IMR-90 (cell line): Measurements from ENCODE around the gene ZC2HC1B. TPM values are rescaled to one million over a fixed set of nuclear protein-coding genes. Genes with fewer than 3 reads are reported as not detected.
"Not testable (repeated sequence)": the region's sequence is repeated elsewhere in the genome, so short reads cannot be mapped to it uniquely, and the experiment has no call there.

Source experiments
- ATAC-seq: fragments of 200-7000 bp; cut with Tn5 transposase; 2 replicates; pipeline ENCODE4 v1.9.1; 2020; ENCODE audit warnings: low read depth, mild to moderate bottlenecking, moderate library complexity
- BruUV-seq: library from RNA; stranded (reverse); fragments of 400-500 nt; replicated peaks from 2 replicates; lab custom pipeline; 2021; lab: Mats Ljungman, UMichigan
- CTCF ChIA-PET: fragments of 300-600 bp; formaldehyde crosslinking; extraction: SDS; loops from one replicate; lab custom pipeline; 2021; ENCODE audit warnings: antibody characterized with exemption; lab: Yijun Ruan, JAX
- POLR2A ChIA-PET: fragments of 300-600 bp; sonication (Branson Sonifier 250); formaldehyde crosslinking; loops from one replicate; lab custom pipeline; 2022; ENCODE audit warnings: antibody characterized with exemption; ENCODE audit not compliant: unreplicated experiment; lab: Charles Lee
- DNase-seq: peaks from one replicate; pipeline ENCODE4 v3.0.0; 2013
- H2AFZ ChIP-seq: replicated peaks from 2 replicates; pipeline ENCODE3; 2013; ENCODE audit warnings: low read length, mild to moderate bottlenecking; ENCODE audit not compliant: poor library complexity
- H2AK5ac ChIP-seq: 2 replicates; pipeline ENCODE4 v1.6.1; 2013; ENCODE audit warnings: low read depth, low read length, inconsistent platforms
- H2AK9ac ChIP-seq: replicated peaks from 2 replicates; pipeline ENCODE3; 2013; ENCODE audit warnings: mild to moderate bottlenecking, low read depth, low read length, moderate library complexity; ENCODE audit not compliant: poor library complexity
- H2BK120ac ChIP-seq: 2 replicates; pipeline ENCODE4 v1.6.1; 2013; ENCODE audit warnings: low read depth, low read length, inconsistent platforms
- H2BK15ac ChIP-seq: 3 replicates; pipeline ENCODE4 v1.6.1; 2013; ENCODE audit warnings: low read depth, low read length, inconsistent platforms
- H2BK20ac ChIP-seq: 2 replicates; pipeline ENCODE4 v1.6.1; 2013; ENCODE audit warnings: low read depth, mild to moderate bottlenecking, inconsistent platforms, low read length, moderate library complexity
- H2BK5ac ChIP-seq: 2 replicates; pipeline ENCODE4 v1.6.1; 2013; ENCODE audit warnings: mild to moderate bottlenecking, low read depth, low read length, inconsistent platforms; ENCODE audit not compliant: poor library complexity, severe bottlenecking
- H3K14ac ChIP-seq: replicated peaks from 2 replicates; pipeline ENCODE4 v1.6.1; 2013; ENCODE audit warnings: low read depth, low read length, inconsistent platforms
- H3K18ac ChIP-seq: 2 replicates; pipeline ENCODE4 v1.6.1; 2013; ENCODE audit warnings: low read depth, low read length, control low read depth
- H3K23ac ChIP-seq: 2 replicates; pipeline ENCODE4 v1.6.1; 2013; ENCODE audit warnings: low read depth, low read length, inconsistent platforms
- H3K27ac ChIP-seq: 2 replicates; pipeline ENCODE4 v1.5.1; 2013; ENCODE audit warnings: mild to moderate bottlenecking, control low read depth, low read length; ENCODE audit not compliant: insufficient read depth
- H3K27me3 ChIP-seq: 2 replicates; pipeline ENCODE4 v1.6.1; 2013; ENCODE audit warnings: low read length; ENCODE audit not compliant: control insufficient read depth, insufficient read depth
- H3K36me3 ChIP-seq: 2 replicates; pipeline ENCODE4 v1.6.1; 2013; ENCODE audit warnings: low read length, mixed read lengths; ENCODE audit not compliant: control insufficient read depth, insufficient read depth
- H3K4ac ChIP-seq: 2 replicates; pipeline ENCODE4 v1.6.1; 2013; ENCODE audit warnings: low read depth, low read length, inconsistent platforms
- H3K4me1 ChIP-seq: 2 replicates; pipeline ENCODE4 v1.6.1; 2013; ENCODE audit warnings: low read length, mixed read lengths; ENCODE audit not compliant: control insufficient read depth, insufficient read depth
- H3K4me2 ChIP-seq: 2 replicates; pipeline ENCODE4 v1.6.1; 2013; ENCODE audit warnings: low read depth, mild to moderate bottlenecking, control low read depth, low read length, moderate library complexity
- H3K4me3 ChIP-seq: 2 replicates; pipeline ENCODE4 v1.5.1; 2013; ENCODE audit warnings: low read depth, mild to moderate bottlenecking, control low read depth, low read length, moderate library complexity; ENCODE audit not compliant: insufficient read depth
- H3K56ac ChIP-seq: 2 replicates; pipeline ENCODE4 v1.6.1; 2013; ENCODE audit warnings: low read length, inconsistent platforms; ENCODE audit not compliant: insufficient read depth; ENCODE audit errors: extremely low read depth
- H3K79me1 ChIP-seq, 2 experiments: 2 replicates each; pipeline ENCODE4 v1.6.1; 2013; ENCODE audit warnings: low read length in 2 of 2, inconsistent platforms in 1 of 2, low read depth in 1 of 2
- H3K9ac ChIP-seq: 2 replicates; pipeline ENCODE4 v1.6.1; 2013; ENCODE audit warnings: low read depth, low read length, control low read depth
- H3K9me1 ChIP-seq: 2 replicates; pipeline ENCODE4 v1.6.1; 2013; ENCODE audit warnings: low read length, inconsistent platforms; ENCODE audit not compliant: insufficient read depth
- H3K9me3 ChIP-seq: 2 replicates; pipeline ENCODE4 v1.6.1; 2013; ENCODE audit warnings: low read length; ENCODE audit not compliant: control insufficient read depth, insufficient read depth
- H4K20me1 ChIP-seq: 2 replicates; pipeline ENCODE4 v1.6.1; 2013; ENCODE audit warnings: low read length, inconsistent platforms; ENCODE audit not compliant: insufficient read depth
- H4K5ac ChIP-seq: 2 replicates; pipeline ENCODE4 v1.6.1; 2013; ENCODE audit warnings: mild to moderate bottlenecking, low read depth, low read length, control low read depth
- H4K8ac ChIP-seq, 2 experiments: 2 replicates each; pipeline ENCODE4 v1.6.1; 2013; ENCODE audit warnings: low read depth in 2 of 2, low read length in 2 of 2, control low read depth in 1 of 2, inconsistent platforms in 1 of 2
- H4K91ac ChIP-seq: 2 replicates; pipeline ENCODE4 v1.6.1; 2013; ENCODE audit warnings: low read depth, low read length, inconsistent platforms; ENCODE audit not compliant: insufficient read depth
- CEBPB ChIP-seq: IDR thresholded peaks from 2 replicates; pipeline ENCODE4 v1.6.1; 2012; ENCODE audit warnings: low read depth, low read length, improper control_type of control experiment
- ELK1 ChIP-seq: fragments of 150-350 bp; IDR thresholded peaks from 2 replicates; pipeline ENCODE4 v1.6.1; 2016; ENCODE audit warnings: low read depth, mild to moderate bottlenecking, low read length, moderate library complexity, borderline replicate concordance
- FOS ChIP-seq: fragments of 150-350 bp; IDR thresholded peaks from 2 replicates; pipeline ENCODE4 v1.6.1; 2016; ENCODE audit warnings: low read depth, low read length
- MAFK ChIP-seq: IDR thresholded peaks from 2 replicates; pipeline ENCODE4 v1.6.1; 2012; ENCODE audit warnings: low read depth, low read length, improper control_type of control experiment
- MXI1 ChIP-seq: IDR thresholded peaks from 2 replicates; pipeline ENCODE4 v1.6.1; 2012; ENCODE audit warnings: low read depth, mild to moderate bottlenecking, low read length, moderate library complexity, borderline replicate concordance
- NFE2L2 ChIP-seq: fragments of 150-350 bp; IDR thresholded peaks from 2 replicates; pipeline ENCODE4 v1.6.1; 2016; ENCODE audit warnings: low read depth, mild to moderate bottlenecking, low read length
- POLR2A ChIP-seq: IDR thresholded peaks from 2 replicates; pipeline ENCODE4 v1.6.1; 2012; ENCODE audit warnings: mild to moderate bottlenecking, low read depth, low read length
- RFX5 ChIP-seq: IDR thresholded peaks from 2 replicates; pipeline ENCODE4 v1.8.0; 2012; ENCODE audit warnings: low read depth, mild to moderate bottlenecking, low read length, moderate library complexity
- SMC3 ChIP-seq: fragments of 150-350 bp; IDR thresholded peaks from 2 replicates; pipeline ENCODE4 v1.6.1; 2016; ENCODE audit warnings: low read depth, mild to moderate bottlenecking, antibody characterized with exemption, low read length, moderate library complexity
- WGBS, 2 experiments: methylation state at CpG; one replicate each; pipeline versions ENCODE4 v1.1.5 to v1.1.7; 2013; ENCODE audit warnings: missing lambda C conversion rate in 2 of 2; ENCODE audit not compliant: insufficient read length in 1 of 2; ENCODE audit errors: extremely low coverage in 2 of 2; 5-methylcytosine and 5-hydroxymethylcytosine counted together
- dilution Hi-C: fragments of 300-500 bp; cut with HindIII; formaldehyde crosslinking; loops from one replicate; pipeline ENCODE4 v1.14.3; 2018; ENCODE audit warnings: low sequenced_read_pairs; ENCODE audit not compliant: unreplicated experiment
- in situ Hi-C: fragments of 300-500 bp; cut with MboI; formaldehyde crosslinking; loops from 3 replicates; pipeline ENCODE4 v1.14.3; 2019; ENCODE audit warnings: low sequenced_read_pairs, inconsistent platforms, mixed read lengths
- intact Hi-C: fragments of 100-400 bp; cut with micrococcal nuclease; formaldehyde crosslinking; loops from 2 replicates; pipeline ENCODE4 v1.10.0; 2022
- polyA plus RNA-seq, 3 experiments: library from polyadenylated mRNA; depleted of rRNA; stranded (reverse); fragments of >200 nt; gene quantifications; 2 replicates each; pipeline ENCODE4 v1.2.3, GENCODE V29; 2012; ENCODE audit warnings: low replicate concordance in 1 of 3
- total RNA-seq: library from RNA; depleted of rRNA; stranded (reverse); fragments of >200 nt; gene quantifications from 2 replicates; pipeline ENCODE4 v1.2.3, GENCODE V29; 2012

ZC2HC1B gene
- total and polyA plus RNA-seq, 2 of the 4 experiments (the other 2 are of a cell fraction): not detected

- H3K79me1 ChIP-seq: no peaks in the 10 kb centered on the region
- no peak overlapping the region for H2BK15ac ChIP-seq
- H3K18ac ChIP-seq: no peak overlapping the region
- ChIA-PET POLR2A (no interaction called here), CTCF (no interaction called here)
- BruUV-seq: no TSS peak
- in situ Hi-C loops: no loop called here
- no peaks in the 10 kb centered on the region; the same call in 1 of the 2 replicates for H3K27me3 ChIP-seq
- no peak overlapping the region for H2AK5ac ChIP-seq
- H3K56ac ChIP-seq: no peak overlapping the region
- H2BK20ac ChIP-seq: no peak overlapping the region
- no peaks in the 10 kb centered on the region for H3K9me1 ChIP-seq
- TF ChIP-seq SMC3 (no peak), POLR2A (no peak), NFE2L2 (no peak), MXI1 (no peak), ELK1 (no peak), MAFK (no peak), CEBPB (no peak), RFX5 (no peak), FOS (no peak)
- no CpG with 5 or more reads among the region's 1 CpG for WGBS, 2 experiments
- H3K23ac ChIP-seq: no peak overlapping the region
- no peak for ATAC-seq
- H3K9me3 ChIP-seq: peaks cover 5% of the 10 kb centered on the region
- H3K36me3 ChIP-seq: no peaks in the 10 kb centered on the region
- H4K8ac ChIP-seq: no peak overlapping the region
- H2BK5ac ChIP-seq: no peak overlapping the region
- no peak overlapping the region for H3K9ac ChIP-seq
- H2BK120ac ChIP-seq: no peak overlapping the region
- no peak for DNase-seq
- dilution Hi-C loops: no loop called here
- no peak overlapping the region for H3K4me2 ChIP-seq
- no peak overlapping the region for H4K5ac ChIP-seq
- no peaks in the 10 kb centered on the region for H4K20me1 ChIP-seq
- no peak overlapping the region for H3K4ac ChIP-seq
- H3K27ac ChIP-seq: no peak overlapping the region
- no peak overlapping the region for H2AFZ ChIP-seq
- intact Hi-C loops: no loop called here
- H3K4me3 ChIP-seq: no peak overlapping the region
- no peak overlapping the region for H4K91ac ChIP-seq
- H3K14ac ChIP-seq: no peak overlapping the region
- no peaks in the 10 kb centered on the region for H3K4me1 ChIP-seq
- H2AK9ac ChIP-seq: no peak overlapping the region
Measured at GRCh38 chr6:143912671-143913070, 48.4 kb downstream of the ZC2HC1B start.

- H3K36me3 ChIP-seq, H2BK5ac ChIP-seq, H3K9ac ChIP-seq, H3K14ac ChIP-seq, H2AFZ ChIP-seq, H2AK9ac ChIP-seq, CTCF ChIA-PET, H2AK5ac ChIP-seq, H3K4me2 ChIP-seq, H2BK120ac ChIP-seq, H2BK20ac ChIP-seq, H3K23ac ChIP-seq, H3K18ac ChIP-seq, H3K56ac ChIP-seq, POLR2A ChIA-PET, BruUV-seq, H3K4ac ChIP-seq, DNase-seq, H3K27ac ChIP-seq, H3K4me3 ChIP-seq, in situ Hi-C loops, H4K91ac ChIP-seq, intact Hi-C loops, ATAC-seq, H4K5ac ChIP-seq, H4K20me1 ChIP-seq, H3K9me3 ChIP-seq, H4K8ac ChIP-seq, H2BK15ac ChIP-seq, H3K4me1 ChIP-seq, H3K9me1 ChIP-seq, H3K79me1 ChIP-seq, dilution Hi-C loops, H3K27me3 ChIP-seq: not testable (repeated sequence)
- 14% methylated on average over 1 of the region's 4 CpGs; no CpG with 5 or more reads in 1 of the 2 experiments for WGBS, 2 experiments
Measured at GRCh38 chr6:143917026-143917425, 52.8 kb downstream of the ZC2HC1B start.
